ENCODE measurements around the gene PDF. TPM values are rescaled to one million over a fixed set of nuclear protein-coding genes. Genes with fewer than 3 reads are reported as not detected.

PDF gene
- total and polyA plus RNA-seq, 2 of the 13 experiments (the other 11 are each of a cell fraction or from before 2014, with no cell fraction given), result 12.4 to 48.8 TPM

GRCh38 chr16:69350536-69351133 is 20.2 kb upstream of the PDF start:
- H3K4me2 ChIP-seq (ENCODE audit: low read depth, low read length), result peak overlapping the region; percentile 91
- peak overlapping the region; percentile 54 to 64 (median 61); a peak in 5 of 6 replicates for H3K4me3 ChIP-seq (replicated peaks in 1 of 3; ENCODE audit: insufficient read depth in 1 of 3, low read depth in 2 of 3, low read length in 3 of 3)
- H3K4me1 ChIP-seq (ENCODE audit: insufficient read depth, low read length), result peaks cover 24% of the 10 kb centered on the region
- ChIA-PET POLR2A (interaction anchor here (0.6 to 4.1 kb wide), 13 partner anchors 9 to 404 kb away, joined by 3 to 22 read pairs (median 5); partner anchors contain the start of genes COG8, NIP7, NOB1 and PDF), CTCF (ENCODE audit: low intra/inter-chr PET ratio, low total read pairs) (no interaction called here)
- peak overlapping the region; percentile 39 for H3K27ac ChIP-seq (ENCODE audit: extremely low read length, insufficient read depth, low read length)
- no peak overlapping the region for H2AFZ ChIP-seq (ENCODE audit: low read length)
- in situ Hi-C loops (cut with HindIII; ENCODE audit: extremely low pct_ligation_motif_present, low pct_unique_long_range_greater_than_20kb), result no loop called here
- H3K9me3 ChIP-seq (ENCODE audit: low read length), result no peaks in the 10 kb centered on the region
- DNase-seq (ENCODE audit: low spot score) (peak; percentile 59), FAIRE-seq (peak; percentile 78), ATAC-seq (peak; percentile 22)
- H3K27me3 ChIP-seq (ENCODE audit: control insufficient read depth in 1 of 2, insufficient read depth in 2 of 2, low read length in 2 of 2), result no peaks in the 10 kb centered on the region
- intact Hi-C loops (cut with micrococcal nuclease; ENCODE audit: unreplicated experiment), result loop anchor here (5.0 kb wide), 1 partner anchor 37 kb away; the partner anchor contains the start of gene TERF2
- WGBS (ENCODE audit: low lambda C conversion rate), result 51% methylated on average over 6 of the region's 6 CpGs
- BruUV-seq (replicated peaks), result TSS peak; percentile 61
- peaks cover 0 to 3% of the 10 kb centered on the region in 2 experiments; a peak in 3 of 5 replicates for H3K36me3 ChIP-seq (replicated peaks in 1 of 2; ENCODE audit: control insufficient read depth in 1 of 2, insufficient read depth in 2 of 2, low read length in 2 of 2)
- peak overlapping the region; percentile 59; the same call in 1 of the 2 replicates for H3K9ac ChIP-seq (ENCODE audit: insufficient read depth, low read depth, low read length)
- no peaks in the 10 kb centered on the region for H4K20me1 ChIP-seq (ENCODE audit: insufficient read depth, low read length)
- no peaks in the 10 kb centered on the region for H3K79me2 ChIP-seq (ENCODE audit: insufficient read depth, low read length)
- TF ChIP-seq NKX3-1 (CRISPR knock-in tag; IDR thresholded peaks at IDR 0.05) (peak; percentile 45; the same call in 1 of the 2 replicates), ATM (IDR thresholded peaks at IDR 0.05; ENCODE audit: borderline replicate concordance) (no peak), HOXA9 (CRISPR knock-in tag; IDR thresholded peaks at IDR 0.05; ENCODE audit: borderline replicate concordance) (no peak), FOXA1 (IDR thresholded peaks at IDR 0.05) (0 out of 2 replicates have a peak, but pooled peaks have one; percentile 23), FOXA1 (CRISPR knock-in tag; IDR thresholded peaks at IDR 0.05) (no peak), ARID5B (CRISPR knock-in tag; IDR thresholded peaks at IDR 0.05) (peak; percentile 46; the same call in 1 of the 2 replicates), DMAP1 (CRISPR knock-in tag; IDR thresholded peaks at IDR 0.05) (no peak; the same call in 1 of the 2 replicates), STAG1 (CRISPR knock-in tag; IDR thresholded peaks at IDR 0.05) (no peak), TCF7 (IDR thresholded peaks at IDR 0.05; ENCODE audit: low read depth) (peak; percentile 72; the same call in 1 of the 2 replicates), RORA (CRISPR knock-in tag; IDR thresholded peaks at IDR 0.05) (no peak), ZNF569 (CRISPR knock-in tag; IDR thresholded peaks at IDR 0.05; ENCODE audit: borderline replicate concordance) (no peak), PPARG (CRISPR knock-in tag; conservative IDR thresholded peaks at IDR 0.05) (peak; percentile 61; the same call in 1 of the 2 replicates), ZNF615 (CRISPR knock-in tag; IDR thresholded peaks at IDR 0.05; ENCODE audit: borderline replicate concordance) (peak; percentile 62; the same call in 1 of the 2 replicates), ISL2 (CRISPR knock-in tag; IDR thresholded peaks at IDR 0.05) (peak; percentile 62; the same call in 1 of the 2 replicates), PLRG1 (conservative IDR thresholded peaks at IDR 0.05) (no peak), JUN (CRISPR knock-in tag; IDR thresholded peaks at IDR 0.05) (no peak), NFIC (IDR thresholded peaks at IDR 0.05; ENCODE audit: low read length) (peak; percentile 22; the same call in 1 of the 2 replicates), CREM (IDR thresholded peaks at IDR 0.05) (peak; percentile 26; the same call in 1 of the 2 replicates), CREM (CRISPR knock-in tag; IDR thresholded peaks at IDR 0.05) (no peak), EP300 (IDR thresholded peaks at IDR 0.05; ENCODE audit: low read depth in 2 of 2, low read length in 2 of 2) (peak in 1 of 2 experiments; percentile 40; a peak in 2 of 4 replicates), EP300 (CRISPR knock-in tag; IDR thresholded peaks at IDR 0.05; ENCODE audit: borderline replicate concordance) (no peak)
